ENCODE measurements around the gene DNAJC16. TPM values are rescaled to one million over a fixed set of nuclear protein-coding genes. Genes with fewer than 3 reads are reported as not detected.

Gene DNAJC16
- total RNA-seq, 5 donors from 2014 or later (not counting 1 experiment from before 2014, with no cell fraction given), result 16.5 to 27.0 (median 22.4) TPM

DNA sequence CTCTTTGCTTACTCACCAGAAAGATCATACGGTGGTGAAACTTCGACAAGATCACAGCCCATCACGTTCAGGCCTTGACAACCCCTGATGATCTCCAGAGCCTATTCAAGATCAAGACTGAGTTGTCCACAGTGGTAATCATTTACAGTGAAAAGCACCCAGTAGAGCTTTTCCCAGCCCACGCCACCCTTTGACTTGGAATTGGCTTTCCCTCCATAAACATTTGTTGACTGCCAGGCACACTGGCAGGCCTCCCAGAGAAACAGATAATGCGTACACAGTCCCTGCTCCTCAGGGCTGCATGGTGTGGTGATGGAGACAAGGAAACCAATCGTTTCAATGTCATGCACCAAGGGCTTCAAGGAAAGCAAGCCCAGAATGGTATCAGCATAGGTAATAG, 48.1 kb downstream of the DNAJC16 start:
- peaks cover 18 to 28% of the 10 kb centered on the region in 2 experiments for H3K4me1 ChIP-seq (ENCODE audit: control insufficient read depth in 1 of 2, extremely low read depth in 1 of 2, insufficient read depth in 2 of 2, low read length in 2 of 2)
- Mint-ChIP-seq H3K27ac (peak overlapping the region; percentile 48 to 88), H3K4me1 (peaks cover 29 to 36% (median 31%) of the 10 kb centered on the region in 3 donors), H3K4me3 (peak overlapping the region in 1 of 3 donors; percentile 15), H3K36me3 (peaks cover 22% of the 10 kb centered on the region), H3K27me3 (no peaks in the 10 kb centered on the region), H3K9me3 (no peaks in the 10 kb centered on the region)
- H3K27me3 ChIP-seq (replicated peaks in 1 of 2; ENCODE audit: control insufficient read depth in 2 of 2, extremely low read depth in 1 of 2, insufficient read depth in 2 of 2, low read length in 1 of 2), result no peaks in the 10 kb centered on the region
- ChIA-PET POLR2A (interaction anchor here in 1 of 2 donors (0.7 kb wide), 1 partner anchor 28 kb away, joined by 3 read pairs; no protein-coding TSS in a partner anchor), CTCF (no interaction called here)
- H3K4me3 ChIP-seq (ENCODE audit: control insufficient read depth in 1 of 2, extremely low read depth in 1 of 2, low read length in 1 of 2), result no peak overlapping the region
- DNase-seq (no peak), ATAC-seq (replicated peaks in 1 of 4) (no peak)
- 98% methylated on average over 5 of the region's 6 CpGs for WGBS (ENCODE audit: insufficient coverage)
- no peak overlapping the region for H3K27ac ChIP-seq (ENCODE audit: low read length)
- H3K36me3 ChIP-seq (ENCODE audit: control insufficient read depth in 2 of 2, extremely low read depth in 1 of 2, insufficient read depth in 1 of 2, low read length in 1 of 2), result peaks cover 10 to 37% of the 10 kb centered on the region in 2 donors
- no peaks in the 10 kb centered on the region for H3K9me3 ChIP-seq

DNA sequence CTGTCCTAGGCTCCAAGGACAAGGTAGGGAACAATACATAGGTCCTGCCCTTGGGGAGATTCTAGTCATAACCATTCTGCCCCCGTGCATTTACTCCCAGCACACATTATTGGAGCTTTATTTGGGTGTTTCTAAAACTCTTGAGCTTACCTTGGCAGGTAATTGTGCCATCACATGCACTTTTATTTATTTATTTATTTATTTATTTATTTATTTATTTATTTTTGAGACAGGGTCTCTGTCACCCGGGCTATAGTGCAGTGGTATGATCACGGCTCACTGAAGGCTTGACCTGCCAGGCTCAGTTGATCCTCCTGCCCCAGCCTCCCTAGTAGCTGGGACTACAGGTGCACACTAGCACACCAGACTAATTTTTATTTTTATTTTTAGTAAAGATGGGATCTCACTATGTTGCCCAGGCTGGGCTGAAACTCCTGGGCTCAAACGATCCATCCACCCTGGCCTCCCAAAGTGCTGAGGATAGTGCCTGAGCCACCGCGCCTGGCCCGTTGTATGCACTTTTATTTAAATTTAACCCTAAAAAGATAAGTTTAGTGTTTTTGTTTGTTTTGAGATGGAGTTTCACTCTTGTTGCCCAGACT, 49.0 kb downstream of the DNAJC16 start:
- CTCF ChIA-PET, result no interaction called here
- ATAC-seq (replicated peaks in 1 of 4) (no peak), DNase-seq (no peak)
- H3K4me1 Mint-ChIP-seq, result peaks cover 31 to 40% (median 39%) of the 10 kb centered on the region in 3 donors
- Histone ChIP-seq H3K27me3 (replicated peaks in 1 of 2; ENCODE audit: control insufficient read depth in 2 of 2, extremely low read depth in 1 of 2, insufficient read depth in 2 of 2, low read length in 1 of 2) (no peaks in the 10 kb centered on the region), H3K36me3 (ENCODE audit: control insufficient read depth in 2 of 2, extremely low read depth in 1 of 2, insufficient read depth in 1 of 2, low read length in 1 of 2) (peaks cover 10 to 31% of the 10 kb centered on the region in 2 donors), H3K9me3 (no peaks in the 10 kb centered on the region), H3K27ac (ENCODE audit: low read length) (no peak overlapping the region), H3K4me3 (ENCODE audit: control insufficient read depth in 1 of 2, extremely low read depth in 1 of 2, low read length in 1 of 2) (no peak overlapping the region), H3K4me1 (ENCODE audit: control insufficient read depth in 1 of 2, extremely low read depth in 1 of 2, insufficient read depth in 2 of 2, low read length in 2 of 2) (peaks cover 21 to 37% of the 10 kb centered on the region in 2 experiments)
- no peak overlapping the region for H3K4me3 Mint-ChIP-seq
- POLR2A ChIA-PET, result no interaction called here
- H3K27ac Mint-ChIP-seq, result peak overlapping the region in 1 of 2 donors; percentile 88
- H3K27me3 Mint-ChIP-seq, result no peaks in the 10 kb centered on the region
- WGBS (ENCODE audit: insufficient coverage), result no CpG with 5 or more reads among the region's 7 CpGs
- peaks cover 25% of the 10 kb centered on the region for H3K36me3 Mint-ChIP-seq
- H3K9me3 Mint-ChIP-seq, result no peaks in the 10 kb centered on the region

- POLR2A ChIA-PET, result no interaction called here
- H3K4me1 ChIP-seq (ENCODE audit: control insufficient read depth in 1 of 2, extremely low read depth in 1 of 2, insufficient read depth in 2 of 2, low read length in 2 of 2), result peaks cover 21 to 46% of the 10 kb centered on the region in 2 experiments
- peaks cover 16% of the 10 kb centered on the region for H3K36me3 Mint-ChIP-seq
- no peaks in the 10 kb centered on the region for H3K9me3 ChIP-seq
- H3K9me3 Mint-ChIP-seq, result no peaks in the 10 kb centered on the region
- peaks cover 35 to 43% (median 36%) of the 10 kb centered on the region in 3 donors for H3K4me1 Mint-ChIP-seq
- CTCF ChIA-PET, result no interaction called here
- 21% methylated on average over 4 of the region's 4 CpGs for WGBS (ENCODE audit: insufficient coverage)
- H3K27me3 ChIP-seq (replicated peaks in 1 of 2; ENCODE audit: control insufficient read depth in 2 of 2, extremely low read depth in 1 of 2, insufficient read depth in 2 of 2, low read length in 1 of 2), result no peaks in the 10 kb centered on the region
- no peaks in the 10 kb centered on the region for H3K27me3 Mint-ChIP-seq
- peak in 2 of 4 experiments; percentile 21 to 43 for ATAC-seq (replicated peaks in 1 of 4)
- no peak overlapping the region for H3K4me3 ChIP-seq (ENCODE audit: control insufficient read depth in 1 of 2, extremely low read depth in 1 of 2, low read length in 1 of 2)
- peaks cover 10 to 21% of the 10 kb centered on the region in 2 donors for H3K36me3 ChIP-seq (ENCODE audit: control insufficient read depth in 2 of 2, extremely low read depth in 1 of 2, insufficient read depth in 1 of 2, low read length in 1 of 2)
- peak in 7 of 35 experiments; percentile 4 to 35 (median 22) for DNase-seq
- H3K4me3 Mint-ChIP-seq, result peak overlapping the region; percentile 37 to 69 (median 64)
- H3K27ac ChIP-seq (ENCODE audit: low read length), result peak overlapping the region; percentile 86
- peak overlapping the region; percentile 99 for H3K27ac Mint-ChIP-seq
These were observed 51.0 kb downstream of the DNAJC16 start for GRCh38 chr1:15577691-15578090.

- peaks cover 10 to 13% of the 10 kb centered on the region in 2 donors for H3K36me3 ChIP-seq (ENCODE audit: control insufficient read depth in 2 of 2, extremely low read depth in 1 of 2, insufficient read depth in 1 of 2, low read length in 1 of 2)
- no peaks in the 10 kb centered on the region for H3K9me3 Mint-ChIP-seq
- ATAC-seq (replicated peaks in 1 of 4) (peak; percentile 90 to 97 (median 96)), DNase-seq (peak; percentile 15 to 70 (median 41))
- H3K27me3 Mint-ChIP-seq, result no peaks in the 10 kb centered on the region
- no peak overlapping the region for H3K4me3 ChIP-seq (ENCODE audit: control insufficient read depth in 1 of 2, extremely low read depth in 1 of 2, low read length in 1 of 2)
- H3K4me1 Mint-ChIP-seq, result peaks cover 47 to 56% (median 47%) of the 10 kb centered on the region in 3 donors
- WGBS (ENCODE audit: insufficient coverage), result 18% methylated on average over 5 of the region's 16 CpGs
- H3K27ac ChIP-seq (ENCODE audit: low read length), result peak overlapping the region; percentile 86
- ChIA-PET CTCF (interaction anchor here in 1 of 2 donors (0.6 to 1.2 kb wide), 2 partner anchors 10 to 39 kb away, joined by 3 to 6 read pairs; no protein-coding TSS in a partner anchor), POLR2A (interaction anchor here in 1 of 2 donors (0.6 to 0.8 kb wide), 2 partner anchors 474 to 1362 kb away, joined by 3 to 4 read pairs; no protein-coding TSS in a partner anchor)
- H3K4me3 Mint-ChIP-seq, result peak overlapping the region; percentile 46 to 69 (median 64)
- no peaks in the 10 kb centered on the region for H3K27me3 ChIP-seq (replicated peaks in 1 of 2; ENCODE audit: control insufficient read depth in 2 of 2, extremely low read depth in 1 of 2, insufficient read depth in 2 of 2, low read length in 1 of 2)
- H3K4me1 ChIP-seq (ENCODE audit: control insufficient read depth in 1 of 2, extremely low read depth in 1 of 2, insufficient read depth in 2 of 2, low read length in 2 of 2), result peaks cover 27 to 56% of the 10 kb centered on the region in 2 experiments
- H3K36me3 Mint-ChIP-seq, result peaks cover 13% of the 10 kb centered on the region
- no peaks in the 10 kb centered on the region for H3K9me3 ChIP-seq
- peak overlapping the region; percentile 99 for H3K27ac Mint-ChIP-seq
These were observed 52.5 kb downstream of the DNAJC16 start for GRCh38 chr1:15578921-15579682.

- DNase-seq (peak in 1 of 35 experiments; percentile 25), ATAC-seq (replicated peaks in 1 of 4) (peak; percentile 7 to 15 (median 12))
- ChIA-PET CTCF (interaction anchor here in 1 of 2 donors (0.6 to 1.2 kb wide), 2 partner anchors 9 to 39 kb away, joined by 3 to 6 read pairs; no protein-coding TSS in a partner anchor), POLR2A (interaction anchor here in 1 of 2 donors (0.8 kb wide), 1 partner anchor 474 kb away, joined by 4 read pairs; no protein-coding TSS in a partner anchor)
- H3K4me1 ChIP-seq (ENCODE audit: control insufficient read depth in 1 of 2, extremely low read depth in 1 of 2, insufficient read depth in 2 of 2, low read length in 2 of 2), result peaks cover 30 to 61% of the 10 kb centered on the region in 2 experiments
- no peaks in the 10 kb centered on the region for H3K9me3 ChIP-seq
- Mint-ChIP-seq H3K27me3 (no peaks in the 10 kb centered on the region), H3K4me3 (peak overlapping the region; percentile 46 to 69 (median 64)), H3K27ac (peak overlapping the region; percentile 99), H3K9me3 (no peaks in the 10 kb centered on the region), H3K36me3 (peaks cover 9% of the 10 kb centered on the region), H3K4me1 (peaks cover 47 to 59% (median 50%) of the 10 kb centered on the region in 3 donors)
- H3K4me3 ChIP-seq (ENCODE audit: control insufficient read depth in 1 of 2, extremely low read depth in 1 of 2, low read length in 1 of 2), result no peak overlapping the region
- peak overlapping the region; percentile 86 for H3K27ac ChIP-seq (ENCODE audit: low read length)
- peaks cover 6 to 9% of the 10 kb centered on the region in 2 donors for H3K36me3 ChIP-seq (ENCODE audit: control insufficient read depth in 2 of 2, extremely low read depth in 1 of 2, insufficient read depth in 1 of 2, low read length in 1 of 2)
- no peaks in the 10 kb centered on the region for H3K27me3 ChIP-seq (replicated peaks in 1 of 2; ENCODE audit: control insufficient read depth in 2 of 2, extremely low read depth in 1 of 2, insufficient read depth in 2 of 2, low read length in 1 of 2)
These were observed 53.0 kb downstream of the DNAJC16 start for GRCh38 chr1:15579683-15580047.

GRCh38 chr1:15583016-15583706, 56.5 kb downstream of the DNAJC16 start:
- WGBS (ENCODE audit: insufficient coverage), result 96% methylated on average over 9 of the region's 18 CpGs
- H3K27ac ChIP-seq (ENCODE audit: low read length), result no peak overlapping the region
- Mint-ChIP-seq H3K9me3 (no peaks in the 10 kb centered on the region), H3K27me3 (no peaks in the 10 kb centered on the region), H3K4me3 (peak overlapping the region; percentile 51 to 81 (median 64)), H3K4me1 (peaks cover 42 to 55% (median 48%) of the 10 kb centered on the region in 3 donors), H3K27ac (peak overlapping the region; percentile 45 to 72), H3K36me3 (peaks cover 10% of the 10 kb centered on the region)
- no peak overlapping the region for H3K4me3 ChIP-seq (ENCODE audit: control insufficient read depth in 1 of 2, extremely low read depth in 1 of 2, low read length in 1 of 2)
- H3K9me3 ChIP-seq, result no peaks in the 10 kb centered on the region
- H3K27me3 ChIP-seq (replicated peaks in 1 of 2; ENCODE audit: control insufficient read depth in 2 of 2, extremely low read depth in 1 of 2, insufficient read depth in 2 of 2, low read length in 1 of 2), result no peaks in the 10 kb centered on the region
- peaks cover 24 to 57% of the 10 kb centered on the region in 2 experiments for H3K4me1 ChIP-seq (ENCODE audit: control insufficient read depth in 1 of 2, extremely low read depth in 1 of 2, insufficient read depth in 2 of 2, low read length in 2 of 2)
- H3K36me3 ChIP-seq (ENCODE audit: control insufficient read depth in 2 of 2, extremely low read depth in 1 of 2, insufficient read depth in 1 of 2, low read length in 1 of 2), result peaks cover 0 to 3% of the 10 kb centered on the region in 2 donors
- ChIA-PET POLR2A (no interaction called here), CTCF (no interaction called here)
- no peak for ATAC-seq (replicated peaks in 1 of 4)
- DNase-seq, result no peak
